MG63 (cell line): ENCODE results near the gene ARHGEF17. TPM values are rescaled to one million over a fixed set of nuclear protein-coding genes. Genes with fewer than 3 reads are reported as not detected.
A peak's percentile ranks its signal among the peaks of the same experiment; 100 is the strongest.

ENCODE experiments used
- DNase-seq: peaks from one replicate; pipeline ENCODE4 v3.0.0-alpha.2; 2020
- H3K27me3 ChIP-seq: fragments of 250-450 bp; sonication (Bioruptor Pico); 2 replicates; pipeline ENCODE4 v1.5.1; 2020; ENCODE audit warnings: mild to moderate bottlenecking, moderate library complexity
- H3K36me3 ChIP-seq: fragments of 250-450 bp; sonication (Bioruptor Pico); 2 replicates; pipeline ENCODE4 v1.5.1; 2020; ENCODE audit warnings: mild to moderate bottlenecking, moderate library complexity
- H3K4me3 ChIP-seq: fragments of 250-450 bp; sonication (Bioruptor Pico); 2 replicates; pipeline ENCODE4 v1.5.1; 2020; ENCODE audit warnings: mild to moderate bottlenecking, moderate library complexity
- H3K9me3 ChIP-seq: fragments of 250-450 bp; sonication (Bioruptor Pico); 2 replicates; pipeline ENCODE4 v1.5.1; 2020; ENCODE audit warnings: mild to moderate bottlenecking, moderate library complexity
- total RNA-seq: library from RNA; depleted of rRNA; stranded (reverse); fragments of >200 nt; shearing (Covaris generic); gene quantifications from 2 replicates; pipeline ENCODE4 v1.2.3, GENCODE V29; 2014; ENCODE audit warnings: low replicate concordance

The ARHGEF17 gene
- total RNA-seq, 1 experiment from 2014 or later = 10.9 TPM

GRCh38 chr11:73297702-73298101 lies 10.4 kb upstream of the ARHGEF17 start:
- no peak for DNase-seq
- H3K27me3 ChIP-seq = no peaks in the 10 kb centered on the region
- H3K36me3 ChIP-seq = peaks cover 12% of the 10 kb centered on the region
- no peaks in the 10 kb centered on the region for H3K9me3 ChIP-seq
- no peak overlapping the region for H3K4me3 ChIP-seq

- DNase-seq = no peak
- H3K27me3 ChIP-seq = no peaks in the 10 kb centered on the region
- no peak overlapping the region for H3K4me3 ChIP-seq
- peaks cover 12% of the 10 kb centered on the region for H3K36me3 ChIP-seq
- H3K9me3 ChIP-seq = no peaks in the 10 kb centered on the region
Measured at GRCh38 chr11:73298233-73298632, 9.8 kb upstream of the ARHGEF17 start.

GRCh38 chr11:73299751-73300150 lies 8.3 kb upstream of the ARHGEF17 start:
- Histone ChIP-seq H3K27me3 (no peaks in the 10 kb centered on the region), H3K4me3 (no peak overlapping the region), H3K9me3 (no peaks in the 10 kb centered on the region), H3K36me3 (peaks cover 12% of the 10 kb centered on the region)
- no peak for DNase-seq

- Histone ChIP-seq H3K27me3 (no peaks in the 10 kb centered on the region), H3K36me3 (peaks cover 16% of the 10 kb centered on the region), H3K4me3 (no peak overlapping the region), H3K9me3 (no peaks in the 10 kb centered on the region)
- DNase-seq = no peak
Measured at GRCh38 chr11:73306069-73306841, 1.8 kb upstream of the ARHGEF17 start.

- no peaks in the 10 kb centered on the region for H3K27me3 ChIP-seq
- no peaks in the 10 kb centered on the region for H3K9me3 ChIP-seq
- no peak for DNase-seq
- peak overlapping the region; percentile 92 for H3K4me3 ChIP-seq
- H3K36me3 ChIP-seq = peaks cover 23% of the 10 kb centered on the region
Measured at GRCh38 chr11:73306977-73307322, 1.1 kb upstream of the ARHGEF17 start.

GRCh38 chr11:73307323-73308002 lies 613 bp upstream of the ARHGEF17 start:
- DNase-seq = peak; percentile 98
- Histone ChIP-seq H3K4me3 (peak overlapping the region; percentile 92), H3K27me3 (no peaks in the 10 kb centered on the region), H3K36me3 (peaks cover 25% of the 10 kb centered on the region), H3K9me3 (no peaks in the 10 kb centered on the region)

GRCh38 chr11:73308961-73309919 lies 1.2 kb downstream of the ARHGEF17 start:
- peak; percentile 97 for DNase-seq
- no peaks in the 10 kb centered on the region for H3K27me3 ChIP-seq
- H3K36me3 ChIP-seq = peaks cover 34% of the 10 kb centered on the region
- no peaks in the 10 kb centered on the region for H3K9me3 ChIP-seq
- peak overlapping the region; percentile 92 for H3K4me3 ChIP-seq

- H3K36me3 ChIP-seq = peaks cover 41% of the 10 kb centered on the region
- peak overlapping the region; percentile 92 for H3K4me3 ChIP-seq
Measured at GRCh38 chr11:73310076-73310475, 2.0 kb downstream of the ARHGEF17 start.

GRCh38 chr11:73310661-73311393 lies 2.8 kb downstream of the ARHGEF17 start:
- no peak for DNase-seq
- H3K27me3 ChIP-seq = no peaks in the 10 kb centered on the region
- no peaks in the 10 kb centered on the region for H3K9me3 ChIP-seq
- peaks cover 44% of the 10 kb centered on the region for H3K36me3 ChIP-seq
- peak overlapping the region; percentile 19; the same call in 1 of the 2 replicates for H3K4me3 ChIP-seq

More at GRCh38 chr11:73310076-73310475, 2.0 kb downstream of the ARHGEF17 start:
- Histone ChIP-seq H3K9me3 (no peaks in the 10 kb centered on the region), H3K27me3 (no peaks in the 10 kb centered on the region)
- no peak for DNase-seq

GRCh38 chr11:73311394-73311869 lies 3.4 kb downstream of the ARHGEF17 start:
- H3K4me3 ChIP-seq = peak overlapping the region; percentile 19
- no peaks in the 10 kb centered on the region for H3K27me3 ChIP-seq

GRCh38 chr11:73312036-73312435 lies 4.0 kb downstream of the ARHGEF17 start:
- Histone ChIP-seq H3K36me3 (peaks cover 44% of the 10 kb centered on the region), H3K4me3 (peak overlapping the region; percentile 19)

More at GRCh38 chr11:73311394-73311869, 3.4 kb downstream of the ARHGEF17 start:
- H3K9me3 ChIP-seq = no peaks in the 10 kb centered on the region
- H3K36me3 ChIP-seq = peaks cover 44% of the 10 kb centered on the region
- DNase-seq = no peak

GRCh38 chr11:73312851-73313327 lies 4.8 kb downstream of the ARHGEF17 start:
- no peaks in the 10 kb centered on the region for H3K27me3 ChIP-seq
- peaks cover 44% of the 10 kb centered on the region for H3K36me3 ChIP-seq
- peak overlapping the region; percentile 19; the same call in 1 of the 2 replicates for H3K4me3 ChIP-seq
- DNase-seq = no peak
- H3K9me3 ChIP-seq = no peaks in the 10 kb centered on the region

More at GRCh38 chr11:73312036-73312435, 4.0 kb downstream of the ARHGEF17 start:
- no peak for DNase-seq
- Histone ChIP-seq H3K9me3 (no peaks in the 10 kb centered on the region), H3K27me3 (no peaks in the 10 kb centered on the region)

- no peaks in the 10 kb centered on the region for H3K9me3 ChIP-seq
- DNase-seq = no peak
- H3K4me3 ChIP-seq = no peak overlapping the region
- peaks cover 44% of the 10 kb centered on the region for H3K36me3 ChIP-seq
- H3K27me3 ChIP-seq = no peaks in the 10 kb centered on the region
Measured at GRCh38 chr11:73313652-73314051, 5.6 kb downstream of the ARHGEF17 start.

- H3K4me3 ChIP-seq = no peak overlapping the region
- peaks cover 44% of the 10 kb centered on the region for H3K36me3 ChIP-seq
- H3K9me3 ChIP-seq = no peaks in the 10 kb centered on the region
- DNase-seq = no peak
- H3K27me3 ChIP-seq = no peaks in the 10 kb centered on the region
Measured at GRCh38 chr11:73314117-73314961, 6.3 kb downstream of the ARHGEF17 start.
